GM12878 (cell line): ENCODE results near the gene CBLB. TPM values are rescaled to one million over a fixed set of nuclear protein-coding genes. Genes with fewer than 3 reads are reported as not detected.

Experiments used
- ATAC-seq: fragments of 200-7000 bp; cut with Tn5 transposase; 3 replicates; pipeline ENCODE4 v1.9.1; 2020; ENCODE audit warnings: mild to moderate bottlenecking, moderate library complexity
- BruUV-seq: library from RNA; stranded (reverse); fragments of 400-500 nt; replicated peaks from 2 replicates; lab custom pipeline; 2021; lab: Mats Ljungman, UMichigan
- CTCF ChIA-PET: fragments of 300-600 bp; sonication (Branson Sonifier 250); formaldehyde crosslinking; extraction: SDS; loops from one replicate; lab custom pipeline; 2021; ENCODE audit warnings: inconsistent platforms; lab: Yijun Ruan, JAX
- POLR2A ChIA-PET: fragments of 350-600 bp; formaldehyde crosslinking; extraction: SDS; loops from one replicate; lab custom pipeline; 2021; ENCODE audit warnings: inconsistent platforms; lab: Charles Lee
- RAD21 ChIA-PET: fragments of 300-600 bp; sonication (Branson Sonifier 250); formaldehyde crosslinking; loops from one replicate; lab custom pipeline; 2023; ENCODE audit warnings: antibody characterized with exemption; ENCODE audit not compliant: unreplicated experiment; lab: Charles Lee
- SMC1A ChIA-PET: fragments of 300-600 bp; sonication (Branson Sonifier 250); formaldehyde crosslinking; loops from one replicate; lab custom pipeline; 2023; ENCODE audit not compliant: unreplicated experiment, uncharacterized antibody; lab: Charles Lee
- DNase-seq: peaks from one replicate; pipeline ENCODE4 v3.0.0-alpha.2; 2011; ENCODE audit warnings: low read depth, low spot score
- FAIRE-seq: peaks from 3 replicates; lab custom pipeline; 2011; peaks lifted over from hg19 to GRCh38; lab: Jason Lieb, UNC
- H2AFZ ChIP-seq: 2 replicates; pipeline ENCODE4 v1.6.0; 2011; ENCODE audit warnings: low read depth, low read length, control low read depth; ENCODE audit not compliant: control insufficient read depth
- H3K27ac ChIP-seq: 2 replicates; pipeline ENCODE4 v1.5.1; 2011; ENCODE audit warnings: control low read depth; ENCODE audit not compliant: control insufficient read depth, insufficient read depth
- H3K27me3 ChIP-seq, 2 experiments: replicated peaks in 1 of 2; 2 replicates each; pipeline versions ENCODE4 v1.6.0 to v1.6.1; 2011; ENCODE audit warnings: low read length in 1 of 2; ENCODE audit not compliant: control insufficient read depth in 2 of 2, insufficient read depth in 2 of 2
- H3K36me3 ChIP-seq, 2 experiments: 2 replicates each; pipeline ENCODE4 v1.5.1; 2011; ENCODE audit warnings: low read length in 1 of 2; ENCODE audit not compliant: control insufficient read depth in 2 of 2, insufficient read depth in 2 of 2
- H3K4me1 ChIP-seq: 2 replicates; pipeline ENCODE4 v1.6.1; 2011; ENCODE audit warnings: mild to moderate bottlenecking, low read length, moderate library complexity, mixed read lengths; ENCODE audit not compliant: control insufficient read depth, insufficient read depth
- H3K4me2 ChIP-seq: 2 replicates; pipeline ENCODE4 v1.6.0; 2011; ENCODE audit warnings: control low read depth; ENCODE audit not compliant: control insufficient read depth, insufficient read depth
- H3K4me3 ChIP-seq: fragments of 200-600 bp; sonication (generic); 2 replicates; pipeline ENCODE4 v1.5.1; 2016
- H3K79me2 ChIP-seq: 2 replicates; pipeline ENCODE4 v1.6.0; 2011; ENCODE audit warnings: low read length; ENCODE audit not compliant: control insufficient read depth, insufficient read depth
- H3K9ac ChIP-seq: 2 replicates; pipeline ENCODE4 v1.8.0; 2011; ENCODE audit warnings: low read length, control low read depth, mixed read lengths; ENCODE audit not compliant: control insufficient read depth, insufficient read depth
- H3K9me3 ChIP-seq: replicated peaks from 3 replicates; pipeline ENCODE4 v1.5.1; 2011; ENCODE audit warnings: mild to moderate bottlenecking, low read length; ENCODE audit not compliant: control insufficient read depth, insufficient read depth
- H4K20me1 ChIP-seq: 2 replicates; pipeline ENCODE4 v1.6.0; 2011; ENCODE audit not compliant: control insufficient read depth, insufficient read depth
- BRCA1 ChIP-seq: IDR thresholded peaks from 2 replicates; pipeline ENCODE4 v1.6.1; 2011; ENCODE audit warnings: low read depth, low read length, improper control_type of control experiment
- CBX3 ChIP-seq: fragments of 200-600 bp; sonication (generic); IDR thresholded peaks from 2 replicates; pipeline ENCODE4 v1.6.1; 2016; ENCODE audit warnings: low read depth, borderline replicate concordance
- CEBPB ChIP-seq, 2 experiments: fragments of 150-350 bp in 1 of 2; IDR thresholded peaks; 2 replicates each; pipeline ENCODE4 v1.6.1; 2012 to 2014; ENCODE audit warnings: low read depth in 2 of 2, low read length in 2 of 2, borderline replicate concordance in 1 of 2, inconsistent platforms in 1 of 2
- DPF2 ChIP-seq: fragments of 450-650 bp; IDR thresholded peaks from 2 replicates; pipeline ENCODE4 v1.6.1; 2017; ENCODE audit warnings: mild to moderate bottlenecking
- ETV6 ChIP-seq, 2 experiments: fragments of 450-650 bp in 1 of 2; IDR thresholded peaks in 1 of 2; conservative IDR thresholded peaks in 1 of 2; 2 replicates each; pipeline ENCODE4 v1.6.1; 2014; ENCODE audit warnings: antibody characterized with exemption in 1 of 2, borderline replicate concordance in 1 of 2, low read depth in 1 of 2, mild to moderate bottlenecking in 1 of 2, moderate library complexity in 1 of 2
- IRF3 ChIP-seq: fragments of 450-650 bp; IDR thresholded peaks from 2 replicates; pipeline ENCODE4 v1.6.1; 2014; ENCODE audit warnings: mild to moderate bottlenecking
- MYB ChIP-seq: fragments of 150-350 bp; IDR thresholded peaks from 2 replicates; pipeline ENCODE4 v1.6.1; 2014; ENCODE audit warnings: mild to moderate bottlenecking, low read depth, low read length, borderline replicate concordance
- MYC ChIP-seq: IDR thresholded peaks from 2 replicates; pipeline ENCODE4 v1.6.1; 2011; ENCODE audit warnings: mild to moderate bottlenecking, low read length, moderate library complexity, inconsistent platforms; ENCODE audit not compliant: insufficient read depth, insufficient replicate concordance, insufficient read length, severe bottlenecking
- POLR2A ChIP-seq: IDR thresholded peaks from 2 replicates; pipeline ENCODE4 v1.6.1; 2011; ENCODE audit warnings: low read depth, mild to moderate bottlenecking, low read length
- POU2F2 ChIP-seq: IDR thresholded peaks from 3 replicates; pipeline ENCODE4 v1.6.1; 2011; ENCODE audit warnings: low read depth, mild to moderate bottlenecking, low read length, borderline replicate concordance
- RAD51 ChIP-seq: fragments of 450-650 bp; IDR thresholded peaks from 2 replicates; pipeline ENCODE4 v1.6.1; 2016; ENCODE audit warnings: moderate library complexity, mild to moderate bottlenecking, inconsistent platforms
- SMAD1 ChIP-seq: fragments of 450-650 bp; IDR thresholded peaks from 2 replicates; pipeline ENCODE4 v1.6.1; 2018; ENCODE audit warnings: mild to moderate bottlenecking, low read depth; ENCODE audit not compliant: partially characterized antibody
- SMARCA5 ChIP-seq: fragments of 450-650 bp; IDR thresholded peaks from 2 replicates; pipeline ENCODE4 v1.6.1; 2017; ENCODE audit warnings: mild to moderate bottlenecking
- TARDBP ChIP-seq: IDR thresholded peaks from 2 replicates; pipeline ENCODE4 v1.6.1; 2016; ENCODE audit warnings: borderline replicate concordance
- ZBED1 ChIP-seq: IDR thresholded peaks from 2 replicates; pipeline ENCODE4 v1.6.1; 2016; ENCODE audit warnings: borderline replicate concordance
- ZBTB4 ChIP-seq: fragments of 450-650 bp; formaldehyde crosslinking; IDR thresholded peaks from 2 replicates; pipeline ENCODE4 v1.4.0; 2022; ENCODE audit warnings: mild to moderate bottlenecking, moderate library complexity
- in situ Hi-C: fragments of 300-500 bp; cut with MboI; formaldehyde crosslinking; loops from 9 replicates; pipeline ENCODE4 v1.14.3; 2018; ENCODE audit warnings: mixed read lengths
- intact Hi-C: fragments of 100-400 bp; cut with micrococcal nuclease; formaldehyde crosslinking; loops from one replicate; pipeline ENCODE4 v1.14.2; 2022; ENCODE audit not compliant: unreplicated experiment
- polyA plus RNA-seq, 11 experiments: library from polyadenylated mRNA; depleted of rRNA in 4 of 11; unstranded in 6 of 11; stranded (reverse) in 5 of 11; fragments of >200 nt; fragmentation: Nextera tagmentation in 4 of 11; fragmentation: Illumina TruSeq in 1 of 11; extraction: Ambion mirVana in 4 of 11; extraction: Trizol in 1 of 11; gene quantifications; 1 replicate in 1 of 11; 2 replicates in 10 of 11; pipeline versions ENCODE4 v1.2.1 to v1.2.3, GENCODE V29; 2011 to 2016; ENCODE audit warnings: inconsistent platforms in 2 of 11, missing spikeins in 2 of 11, low read depth in 1 of 11
- total RNA-seq, 4 experiments: library from RNA; depleted of rRNA in 3 of 4; stranded (reverse); fragments of >200 nt in 3 of 4; fragmentation: Illumina TruSeq in 1 of 4; extraction: Trizol in 1 of 4; gene quantifications; 2 replicates each; pipeline versions ENCODE4 v1.2.1 to v1.2.3, GENCODE V29; 2013 to 2021
- TF ChIP-seq, protein P1 (sequence below): IDR thresholded peaks from 2 replicates; pipeline ENCODE4 v1.6.1; 2011; ENCODE audit warnings: low read depth, mild to moderate bottlenecking, low read length, moderate library complexity, borderline replicate concordance; ENCODE audit errors: extremely low read depth
- TF ChIP-seq, protein P2 (sequence below): IDR thresholded peaks from 2 replicates; pipeline ENCODE4 v1.6.1; 2012; ENCODE audit warnings: low read length, inconsistent platforms

The CBLB gene
- total and polyA plus RNA-seq, 10 of the 15 experiments (the other 5 are each of a cell fraction or from before 2014, with no cell fraction given), result 17.2 to 107 (median 41.9) TPM

- Histone ChIP-seq H3K4me2 (no peak overlapping the region), H3K79me2 (no peaks in the 10 kb centered on the region), H3K27me3 (no peaks in the 10 kb centered on the region), H3K9me3 (no peaks in the 10 kb centered on the region), H3K4me3 (no peak overlapping the region), H3K4me1 (no peaks in the 10 kb centered on the region), H3K9ac (no peak overlapping the region), H2AFZ (no peak overlapping the region), H3K36me3 (peaks cover 3 to 11% of the 10 kb centered on the region in 2 experiments; a peak in 3 of 4 replicates), H3K27ac (no peak overlapping the region), H4K20me1 (no peaks in the 10 kb centered on the region)
- ChIA-PET POLR2A (no interaction called here), RAD21 (no interaction called here), CTCF (no interaction called here), SMC1A (no interaction called here)
- intact Hi-C loops, result no loop called here
- DNase-seq, result no peak
- in situ Hi-C loops, result no loop called here
- FAIRE-seq, result no peak
- ATAC-seq, result no peak
- no TSS peak for BruUV-seq
- TF ChIP-seq IRF3, result no peak
- TF ChIP-seq MYC, result no peak
- TF ChIP-seq TARDBP, result no peak
- TF ChIP-seq SMAD1, result no peak
- no peak for TF ChIP-seq RAD51
- no peak for TF ChIP-seq DPF2
- TF ChIP-seq ZBTB4, result no peak
- TF ChIP-seq, protein P1, sequence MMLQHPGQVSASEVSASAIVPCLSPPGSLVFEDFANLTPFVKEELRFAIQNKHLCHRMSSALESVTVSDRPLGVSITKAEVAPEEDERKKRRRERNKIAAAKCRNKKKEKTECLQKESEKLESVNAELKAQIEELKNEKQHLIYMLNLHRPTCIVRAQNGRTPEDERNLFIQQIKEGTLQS, result no peak
- TF ChIP-seq CEBPB (IDR thresholded peaks at IDR 0.05; ENCODE audit: borderline replicate concordance in 1 of 2, low read depth in 2 of 2, low read length in 2 of 2), result no peak
- no peak for TF ChIP-seq POLR2A
- no peak for TF ChIP-seq ZBED1
- no peak for TF ChIP-seq SMARCA5
- no peak for TF ChIP-seq POU2F2
- no peak for TF ChIP-seq MYB
- TF ChIP-seq BRCA1, result no peak
- TF ChIP-seq, protein P2, sequence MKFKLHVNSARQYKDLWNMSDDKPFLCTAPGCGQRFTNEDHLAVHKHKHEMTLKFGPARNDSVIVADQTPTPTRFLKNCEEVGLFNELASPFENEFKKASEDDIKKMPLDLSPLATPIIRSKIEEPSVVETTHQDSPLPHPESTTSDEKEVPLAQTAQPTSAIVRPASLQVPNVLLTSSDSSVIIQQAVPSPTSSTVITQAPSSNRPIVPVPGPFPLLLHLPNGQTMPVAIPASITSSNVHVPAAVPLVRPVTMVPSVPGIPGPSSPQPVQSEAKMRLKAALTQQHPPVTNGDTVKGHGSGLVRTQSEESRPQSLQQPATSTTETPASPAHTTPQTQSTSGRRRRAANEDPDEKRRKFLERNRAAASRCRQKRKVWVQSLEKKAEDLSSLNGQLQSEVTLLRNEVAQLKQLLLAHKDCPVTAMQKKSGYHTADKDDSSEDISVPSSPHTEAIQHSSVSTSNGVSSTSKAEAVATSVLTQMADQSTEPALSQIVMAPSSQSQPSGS, result no peak
- no peak for TF ChIP-seq ETV6 (conservative IDR thresholded peaks at IDR 0.05 in 1 of 2, IDR thresholded peaks at IDR 0.05 in 1 of 2; ENCODE audit: borderline replicate concordance in 1 of 2, low read depth in 1 of 2)
- no peak for TF ChIP-seq CBX3
Observed at GRCh38 chr3:105662306-105662705, 206.5 kb downstream of the CBLB start.
